Ishikawa (cell line): ENCODE results near the gene GPR12.

Source experiments
- CEBPB ChIP-seq: IDR thresholded peaks from 2 replicates; pipeline ENCODE4 v1.6.1; 2012
- CREB1 ChIP-seq: IDR thresholded peaks from 2 replicates; pipeline ENCODE4 v1.6.1; 2012; ENCODE audit warnings: low read depth
- EGR1 ChIP-seq: IDR thresholded peaks from 2 replicates; pipeline ENCODE4 v1.6.1; 2012
- TEAD4 ChIP-seq: IDR thresholded peaks from 2 replicates; pipeline ENCODE4 v1.6.1; 2012
- YY1 ChIP-seq: IDR thresholded peaks from 2 replicates; pipeline ENCODE4 v1.6.1; 2012; ENCODE audit warnings: low read depth
- TF ChIP-seq, protein P1 (sequence below): IDR thresholded peaks from 2 replicates; pipeline ENCODE4 v1.6.1; 2012
- TF ChIP-seq, protein P2 (sequence below): IDR thresholded peaks from 2 replicates; pipeline ENCODE4 v1.6.1; 2012
- TF ChIP-seq, protein P3 (sequence below): IDR thresholded peaks from 2 replicates; pipeline ENCODE4 v1.6.1; 2012; ENCODE audit warnings: low read depth, mild to moderate bottlenecking

DNA sequence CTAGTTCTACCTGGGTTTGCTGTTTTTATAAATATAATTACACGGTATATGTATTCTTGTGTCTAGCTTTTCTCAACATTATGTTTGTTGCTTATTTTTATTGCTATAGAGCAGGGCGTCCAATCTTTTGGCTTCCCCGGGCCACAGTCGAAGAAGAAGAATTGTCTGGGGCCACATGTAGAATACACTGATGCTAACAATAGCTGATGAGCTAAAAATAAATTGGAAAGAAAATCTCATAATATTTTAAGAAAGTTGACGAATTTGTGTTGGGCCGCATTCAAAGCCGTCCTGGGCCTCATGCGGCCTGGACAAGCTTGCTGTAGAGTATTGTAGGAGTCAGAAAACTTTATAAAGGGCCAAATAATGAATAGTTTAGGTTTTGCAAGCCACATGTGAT lies 33.9 kb downstream of the GPR12 start:
- TF ChIP-seq CREB1, result no peak
- TF ChIP-seq TEAD4, result no peak
- TF ChIP-seq, protein P1, sequence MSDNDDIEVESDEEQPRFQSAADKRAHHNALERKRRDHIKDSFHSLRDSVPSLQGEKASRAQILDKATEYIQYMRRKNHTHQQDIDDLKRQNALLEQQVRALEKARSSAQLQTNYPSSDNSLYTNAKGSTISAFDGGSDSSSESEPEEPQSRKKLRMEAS, result no peak
- TF ChIP-seq, protein P2, sequence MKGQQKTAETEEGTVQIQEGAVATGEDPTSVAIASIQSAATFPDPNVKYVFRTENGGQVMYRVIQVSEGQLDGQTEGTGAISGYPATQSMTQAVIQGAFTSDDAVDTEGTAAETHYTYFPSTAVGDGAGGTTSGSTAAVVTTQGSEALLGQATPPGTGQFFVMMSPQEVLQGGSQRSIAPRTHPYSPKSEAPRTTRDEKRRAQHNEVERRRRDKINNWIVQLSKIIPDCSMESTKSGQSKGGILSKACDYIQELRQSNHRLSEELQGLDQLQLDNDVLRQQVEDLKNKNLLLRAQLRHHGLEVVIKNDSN, result no peak
- TF ChIP-seq CEBPB, result no peak
- TF ChIP-seq YY1, result no peak
- TF ChIP-seq, protein P3, sequence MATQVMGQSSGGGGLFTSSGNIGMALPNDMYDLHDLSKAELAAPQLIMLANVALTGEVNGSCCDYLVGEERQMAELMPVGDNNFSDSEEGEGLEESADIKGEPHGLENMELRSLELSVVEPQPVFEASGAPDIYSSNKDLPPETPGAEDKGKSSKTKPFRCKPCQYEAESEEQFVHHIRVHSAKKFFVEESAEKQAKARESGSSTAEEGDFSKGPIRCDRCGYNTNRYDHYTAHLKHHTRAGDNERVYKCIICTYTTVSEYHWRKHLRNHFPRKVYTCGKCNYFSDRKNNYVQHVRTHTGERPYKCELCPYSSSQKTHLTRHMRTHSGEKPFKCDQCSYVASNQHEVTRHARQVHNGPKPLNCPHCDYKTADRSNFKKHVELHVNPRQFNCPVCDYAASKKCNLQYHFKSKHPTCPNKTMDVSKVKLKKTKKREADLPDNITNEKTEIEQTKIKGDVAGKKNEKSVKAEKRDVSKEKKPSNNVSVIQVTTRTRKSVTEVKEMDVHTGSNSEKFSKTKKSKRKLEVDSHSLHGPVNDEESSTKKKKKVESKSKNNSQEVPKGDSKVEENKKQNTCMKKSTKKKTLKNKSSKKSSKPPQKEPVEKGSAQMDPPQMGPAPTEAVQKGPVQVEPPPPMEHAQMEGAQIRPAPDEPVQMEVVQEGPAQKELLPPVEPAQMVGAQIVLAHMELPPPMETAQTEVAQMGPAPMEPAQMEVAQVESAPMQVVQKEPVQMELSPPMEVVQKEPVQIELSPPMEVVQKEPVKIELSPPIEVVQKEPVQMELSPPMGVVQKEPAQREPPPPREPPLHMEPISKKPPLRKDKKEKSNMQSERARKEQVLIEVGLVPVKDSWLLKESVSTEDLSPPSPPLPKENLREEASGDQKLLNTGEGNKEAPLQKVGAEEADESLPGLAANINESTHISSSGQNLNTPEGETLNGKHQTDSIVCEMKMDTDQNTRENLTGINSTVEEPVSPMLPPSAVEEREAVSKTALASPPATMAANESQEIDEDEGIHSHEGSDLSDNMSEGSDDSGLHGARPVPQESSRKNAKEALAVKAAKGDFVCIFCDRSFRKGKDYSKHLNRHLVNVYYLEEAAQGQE, result no peak
- TF ChIP-seq EGR1, result no peak
